Ascending aorta (tissue), 2 donors: Measurements from ENCODE around the gene TMEM255B. TPM values are rescaled to one million over a fixed set of nuclear protein-coding genes. Genes with fewer than 3 reads are reported as not detected.
"Not testable (repeated sequence)": the region's sequence is repeated elsewhere in the genome, so short reads cannot be mapped to it uniquely, and the experiment has no call there.

ENCODE experiments used
- DNase-seq, 2 donors: peaks; one replicate each; pipeline ENCODE4 v3.0.0-alpha.2; 2019; ENCODE audit warnings: low spot score in 2 of 2
- H3K27ac ChIP-seq, 2 donors: fragments of 200-600 bp; sonication (generic); one replicate each; pipeline ENCODE4 v1.5.1; 2016 to 2017; ENCODE audit warnings: mild to moderate bottlenecking in 1 of 2
- H3K27me3 ChIP-seq: fragments of 200-600 bp; sonication (generic); one replicate; pipeline ENCODE4 v1.5.1; 2017
- H3K36me3 ChIP-seq, 2 donors: fragments of 200-600 bp; sonication (generic); one replicate each; pipeline ENCODE4 v1.5.1; 2016
- H3K4me1 ChIP-seq, 2 donors: fragments of 200-600 bp; sonication (generic); one replicate each; pipeline ENCODE4 v1.5.1; 2016 to 2017; ENCODE audit warnings: mild to moderate bottlenecking in 1 of 2
- H3K4me3 ChIP-seq, 2 donors: fragments of 200-600 bp; sonication (generic); one replicate each; pipeline ENCODE4 v1.5.1; 2016 to 2017; ENCODE audit warnings: mild to moderate bottlenecking in 1 of 2
- H3K9me3 ChIP-seq, 2 donors: fragments of 200-600 bp; sonication (generic); one replicate each; pipeline ENCODE4 v1.5.1; 2016
- CTCF ChIP-seq, 3 experiments: fragments of 200-600 bp in 2 of 3; fragments of 450-650 bp in 1 of 3; sonication (generic) in 2 of 3; IDR thresholded peaks; one replicate each; pipeline ENCODE4 v1.5.1; 2016 to 2019; ENCODE audit warnings: antibody characterized with exemption in 3 of 3, mild to moderate bottlenecking in 1 of 3, moderate library complexity in 1 of 3
- intact Hi-C: fragments of 100-400 bp; cut with DNase I; formaldehyde crosslinking; loops from one replicate; pipeline ENCODE4 v1.15.1; 2023
- total RNA-seq: library from RNA; depleted of rRNA; stranded (reverse); fragments of >200 nt; gene quantifications from one replicate; pipeline ENCODE4 v1.1.0, GENCODE V29; 2016

TMEM255B gene
- total RNA-seq, 1 donor from 2014 or later, result 4.7 TPM

GRCh38 chr13:113749507-113749906, 9.5 kb upstream of the TMEM255B start:
- H3K4me3 ChIP-seq, result no peak overlapping the region
- H3K27me3 ChIP-seq, result no peaks in the 10 kb centered on the region
- no peak overlapping the region for H3K27ac ChIP-seq
- DNase-seq, result no peak
- no peaks in the 10 kb centered on the region for H3K36me3 ChIP-seq
- TF ChIP-seq CTCF (IDR thresholded peaks at IDR 0.05), result no peak
- H3K4me1 ChIP-seq, result no peaks in the 10 kb centered on the region
- intact Hi-C loops, result no loop called here
- no peaks in the 10 kb centered on the region for H3K9me3 ChIP-seq

- Histone ChIP-seq H3K4me3 (no peak overlapping the region), H3K4me1 (no peaks in the 10 kb centered on the region), H3K36me3 (no peaks in the 10 kb centered on the region), H3K27me3 (no peaks in the 10 kb centered on the region), H3K9me3 (no peaks in the 10 kb centered on the region), H3K27ac (no peak overlapping the region)
- intact Hi-C loops, result no loop called here
- no peak for TF ChIP-seq CTCF (IDR thresholded peaks at IDR 0.05)
- no peak for DNase-seq
Measured at GRCh38 chr13:113749967-113750366, 9.1 kb upstream of the TMEM255B start.

- intact Hi-C loops, result no loop called here
- TF ChIP-seq CTCF (IDR thresholded peaks at IDR 0.05), result no peak
- no peak overlapping the region for H3K4me3 ChIP-seq
- no peaks in the 10 kb centered on the region for H3K9me3 ChIP-seq
- DNase-seq, result no peak
- H3K27me3 ChIP-seq, result no peaks in the 10 kb centered on the region
- H3K27ac ChIP-seq, result no peak overlapping the region
- H3K4me1 ChIP-seq, result no peaks in the 10 kb centered on the region
- H3K36me3 ChIP-seq, result no peaks in the 10 kb centered on the region
Measured at GRCh38 chr13:113750554-113751399, 8.2 kb upstream of the TMEM255B start.

- no peaks in the 10 kb centered on the region for H3K4me1 ChIP-seq
- H3K36me3 ChIP-seq, result no peaks in the 10 kb centered on the region
- H3K9me3 ChIP-seq, result no peaks in the 10 kb centered on the region
- intact Hi-C loops, result no loop called here
- no peak overlapping the region for H3K27ac ChIP-seq
- H3K4me3 ChIP-seq, result no peak overlapping the region
- DNase-seq, result no peak
- TF ChIP-seq CTCF (IDR thresholded peaks at IDR 0.05), result no peak
- H3K27me3 ChIP-seq, result no peaks in the 10 kb centered on the region
Measured at GRCh38 chr13:113751491-113751890, 7.5 kb upstream of the TMEM255B start.

- H3K9me3 ChIP-seq, H3K4me1 ChIP-seq, DNase-seq, intact Hi-C loops, H3K27me3 ChIP-seq, H3K4me3 ChIP-seq, H3K27ac ChIP-seq, H3K36me3 ChIP-seq: not testable (repeated sequence)
Measured at GRCh38 chr13:113752211-113752986, 6.6 kb upstream of the TMEM255B start.

GRCh38 chr13:113753171-113753570, 5.9 kb upstream of the TMEM255B start:
- H3K4me3 ChIP-seq, result no peak overlapping the region
- H3K36me3 ChIP-seq, result no peaks in the 10 kb centered on the region
- TF ChIP-seq CTCF (IDR thresholded peaks at IDR 0.05), result no peak
- H3K27ac ChIP-seq, result no peak overlapping the region
- H3K9me3 ChIP-seq, result no peaks in the 10 kb centered on the region
- no peaks in the 10 kb centered on the region for H3K27me3 ChIP-seq
- DNase-seq, result no peak
- intact Hi-C loops, result no loop called here
- H3K4me1 ChIP-seq, result peaks cover 0 to 2% of the 10 kb centered on the region in 2 donors
